Fibroblast of villous mesenchyme (primary cell): ENCODE results near the gene FLII. TPM values are rescaled to one million over a fixed set of nuclear protein-coding genes. Genes with fewer than 3 reads are reported as not detected.
A peak's percentile ranks its signal among the peaks of the same experiment; 100 is the strongest.

Experiments used
- DNase-seq: peaks from one replicate; pipeline ENCODE4 v3.0.0-alpha.2; 2010; ENCODE audit warnings: low read depth
- H3K4me3 ChIP-seq: 2 replicates; pipeline ENCODE4 v1.5.1; 2011; ENCODE audit warnings: low read depth, mild to moderate bottlenecking, low read length
- CTCF ChIP-seq: IDR thresholded peaks from 2 replicates; pipeline ENCODE4 v1.5.1; 2012; ENCODE audit warnings: low read depth, mild to moderate bottlenecking, low read length; ENCODE audit not compliant: insufficient read depth
- total RNA-seq: library from RNA; depleted of rRNA; stranded (reverse); fragments of >200 nt; gene quantifications from 2 replicates; pipeline ENCODE4 v1.2.3, GENCODE V29; 2012

Gene FLII
- total RNA-seq, 1 donor = 244 TPM

GRCh38 chr17:18245038-18245776 lies 13.3 kb downstream of the FLII start:
- no peak for DNase-seq
- no peak for TF ChIP-seq CTCF
- no peak overlapping the region for H3K4me3 ChIP-seq

GRCh38 chr17:18241229-18241871 lies 17.2 kb downstream of the FLII start:
- H3K4me3 ChIP-seq = no peak overlapping the region
- DNase-seq = no peak
- no peak for TF ChIP-seq CTCF

- no peak overlapping the region for H3K4me3 ChIP-seq
- no peak for TF ChIP-seq CTCF
- DNase-seq = no peak
These were observed 18.1 kb downstream of the FLII start for GRCh38 chr17:18240449-18240848.

GRCh38 chr17:18238299-18238698 lies 20.2 kb downstream of the FLII start:
- H3K4me3 ChIP-seq = no peak overlapping the region
- no peak for TF ChIP-seq CTCF
- no peak for DNase-seq

- H3K4me3 ChIP-seq = no peak overlapping the region
- TF ChIP-seq CTCF = no peak
- no peak for DNase-seq
These were observed 21.1 kb downstream of the FLII start for GRCh38 chr17:18237461-18237860.

- H3K4me3 ChIP-seq = no peak overlapping the region
- no peak for DNase-seq
- TF ChIP-seq CTCF = no peak
These were observed 22.0 kb downstream of the FLII start for GRCh38 chr17:18236494-18236893.

- DNase-seq = peak; percentile 37
- H3K4me3 ChIP-seq = no peak overlapping the region
- TF ChIP-seq CTCF = no peak
These were observed 22.7 kb downstream of the FLII start for GRCh38 chr17:18235743-18236256.
